ENCODE measurements around the gene SLC1A3.

SLC1A3 gene

DNA sequence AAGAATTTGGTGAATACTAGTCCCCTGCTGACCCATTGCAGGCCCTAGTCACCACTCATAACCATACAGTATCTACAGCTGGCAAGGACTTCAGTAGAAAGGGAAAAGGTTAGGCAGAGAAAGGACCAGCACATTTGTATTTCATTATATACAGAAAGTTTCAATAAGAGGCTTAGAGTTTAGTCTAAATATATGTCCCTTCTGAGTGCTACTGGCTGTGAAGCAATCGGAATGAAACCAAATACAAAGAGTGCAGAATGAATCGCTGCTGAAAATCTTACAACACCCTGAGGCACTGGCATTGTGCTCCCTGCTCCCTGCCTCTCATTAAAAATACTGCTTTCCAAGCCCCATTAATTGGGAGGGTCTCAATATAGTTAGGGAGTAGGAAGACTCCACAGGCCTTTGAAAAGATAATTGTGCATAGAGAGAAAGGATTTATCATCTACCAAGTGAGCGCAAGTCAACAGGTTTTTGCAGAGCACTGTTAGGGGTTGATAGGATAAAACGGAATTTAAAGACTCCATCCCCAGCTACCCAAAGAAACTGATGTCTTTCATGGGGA lies 110.8 kb downstream of the SLC1A3 start:
- no peak for DNase-seq (ENCODE audit: low read depth)

DNA sequence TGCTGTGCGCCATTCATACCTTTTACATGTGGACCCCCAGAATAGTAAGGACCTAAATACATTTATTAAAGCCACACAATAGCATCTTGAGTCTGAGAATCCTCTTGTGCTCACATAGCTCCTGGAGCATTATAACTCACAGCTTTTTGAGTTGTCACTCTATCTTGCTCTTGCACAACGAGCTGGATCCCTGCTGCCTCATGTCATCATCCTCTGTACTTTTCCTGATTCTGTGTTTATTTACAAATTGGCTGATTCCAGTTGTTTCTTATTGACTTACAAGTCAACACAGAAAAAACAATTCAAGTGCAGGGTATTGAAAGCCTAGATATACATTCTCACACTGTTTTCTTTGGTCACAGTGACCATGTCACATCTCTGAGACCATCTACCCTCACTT lies 112.9 kb downstream of the SLC1A3 start:
- no peak for DNase-seq (ENCODE audit: low read depth)

DNA sequence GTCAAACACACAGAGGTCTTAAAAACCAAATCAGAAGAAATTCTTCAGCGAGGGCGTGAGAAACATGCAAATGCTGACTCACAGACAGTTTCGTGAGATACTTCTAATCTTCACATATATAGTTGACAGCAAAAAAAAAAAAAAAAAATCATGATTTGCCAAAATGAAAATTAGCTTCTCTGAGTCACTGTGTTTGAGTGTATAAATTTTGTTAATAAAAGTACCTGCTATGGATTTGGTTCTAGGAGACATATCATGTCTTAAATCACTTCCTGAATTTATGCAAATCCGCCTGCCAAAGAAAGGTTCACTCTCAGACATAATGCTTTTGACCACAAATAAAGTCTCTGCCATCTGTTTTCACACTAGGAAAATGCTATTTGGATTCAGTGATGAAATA lies 114.3 kb downstream of the SLC1A3 start:
- no peak for DNase-seq (ENCODE audit: low read depth)

DNA sequence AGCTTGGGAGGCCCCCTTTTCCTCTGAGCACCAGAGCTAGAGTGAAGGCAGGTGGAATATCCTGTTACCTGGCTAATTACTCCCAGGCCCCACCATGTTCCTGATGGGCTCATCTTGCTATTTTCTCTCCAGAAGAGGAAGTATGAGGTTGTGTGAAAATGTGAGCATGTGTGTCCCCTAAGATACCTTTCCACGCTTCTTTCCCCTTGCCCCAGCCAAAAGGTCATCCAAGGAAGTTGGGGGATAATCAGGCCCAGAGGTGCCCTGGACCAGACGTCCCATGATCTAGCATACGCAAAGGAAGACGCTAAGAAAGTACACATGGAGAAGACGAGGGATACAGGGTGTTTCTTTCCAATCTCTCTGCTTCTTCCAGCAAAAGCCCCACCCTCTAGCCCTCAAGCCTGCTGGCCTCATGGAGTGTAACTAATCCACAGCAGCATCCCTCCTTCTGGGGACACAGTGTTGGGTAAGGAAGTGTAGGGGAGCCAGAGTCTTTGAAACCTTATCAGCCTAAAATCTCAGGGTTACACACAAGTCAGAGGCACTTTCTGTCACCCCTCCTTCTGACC lies 115.3 kb downstream of the SLC1A3 start:
- no peak for DNase-seq (ENCODE audit: low read depth)

DNA sequence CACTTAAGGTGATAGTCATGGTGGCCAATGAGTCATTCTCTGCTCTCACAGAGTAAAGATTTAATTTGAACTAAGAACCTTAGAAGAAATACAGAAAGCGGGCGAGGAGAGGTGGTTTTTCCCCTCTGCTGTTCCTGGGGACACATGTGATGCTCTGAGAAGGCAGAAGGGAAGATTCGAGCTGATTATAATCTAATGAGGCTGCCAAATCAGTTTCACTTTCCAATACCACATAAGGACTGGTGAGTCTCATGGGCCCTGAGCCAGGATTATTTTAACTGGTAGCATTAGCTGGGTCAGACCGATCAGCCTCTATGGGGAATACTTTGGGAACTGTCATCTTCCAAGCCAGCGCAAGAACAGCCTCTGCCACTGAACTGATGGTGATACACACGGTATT lies 116.5 kb downstream of the SLC1A3 start:
- DNase-seq (ENCODE audit: low read depth): no peak

DNA sequence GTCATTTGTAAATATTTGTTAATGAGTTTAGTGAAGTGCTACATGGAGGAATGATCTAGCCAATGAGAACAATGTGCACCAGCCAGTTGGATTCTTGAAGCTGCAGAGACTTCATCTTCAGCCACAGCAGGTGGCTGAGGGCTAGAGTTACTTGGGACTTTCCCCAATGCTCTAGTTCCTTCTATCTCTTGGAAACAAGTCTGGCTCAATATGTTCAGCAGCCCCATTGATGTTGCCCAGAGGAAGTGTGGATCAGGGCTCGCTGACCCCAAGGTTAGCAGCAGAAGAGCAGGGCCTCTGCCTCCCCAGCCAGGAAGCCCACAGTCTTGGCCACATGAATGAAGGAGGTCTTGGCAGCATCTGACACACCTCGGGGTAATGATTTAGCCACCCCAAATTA lies 117.5 kb downstream of the SLC1A3 start:
- DNase-seq (ENCODE audit: low read depth): no peak

DNA sequence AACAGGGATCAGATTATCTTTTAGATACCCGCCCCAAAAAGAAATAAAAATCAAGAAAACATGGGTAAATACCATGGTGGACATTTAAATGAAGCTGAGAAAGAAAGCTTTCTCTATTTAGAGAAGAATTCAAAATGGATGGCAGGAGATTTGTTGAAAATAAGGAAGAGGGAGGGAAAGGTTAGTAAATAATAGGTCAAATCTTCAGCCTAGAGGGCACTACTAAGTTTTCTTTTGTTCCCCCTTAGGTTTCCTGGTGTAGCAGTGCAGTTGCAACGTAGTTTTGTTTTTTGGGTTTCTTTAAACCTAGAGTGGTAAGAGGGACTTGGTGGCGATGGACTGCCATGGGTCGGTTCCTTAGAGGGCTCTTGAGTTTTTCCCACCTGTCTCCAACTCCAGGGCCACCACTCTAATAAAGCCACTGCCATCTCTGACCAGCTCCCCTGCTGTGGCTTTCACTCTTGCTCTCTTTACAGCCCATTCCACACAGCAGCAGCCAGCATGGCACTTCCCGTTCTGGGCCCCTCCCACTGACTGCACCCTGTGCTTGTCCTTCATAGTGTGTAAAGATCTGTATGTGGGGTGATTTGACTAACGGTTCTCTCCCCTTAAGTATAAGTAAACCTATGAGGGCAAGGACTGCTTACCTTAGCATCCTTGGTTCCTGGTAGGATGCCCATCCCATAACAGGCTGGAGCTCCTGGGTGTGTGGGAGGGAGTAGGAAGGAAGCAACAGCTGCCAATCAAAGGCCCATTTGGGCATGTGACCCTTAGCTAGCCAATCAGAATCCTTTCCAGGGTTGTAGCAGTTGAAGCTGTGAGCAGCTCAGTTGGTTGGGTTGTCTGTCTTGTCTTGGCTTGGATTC lies 118.3 kb downstream of the SLC1A3 start:
- peak; percentile 18 for DNase-seq (ENCODE audit: low read depth)

DNA sequence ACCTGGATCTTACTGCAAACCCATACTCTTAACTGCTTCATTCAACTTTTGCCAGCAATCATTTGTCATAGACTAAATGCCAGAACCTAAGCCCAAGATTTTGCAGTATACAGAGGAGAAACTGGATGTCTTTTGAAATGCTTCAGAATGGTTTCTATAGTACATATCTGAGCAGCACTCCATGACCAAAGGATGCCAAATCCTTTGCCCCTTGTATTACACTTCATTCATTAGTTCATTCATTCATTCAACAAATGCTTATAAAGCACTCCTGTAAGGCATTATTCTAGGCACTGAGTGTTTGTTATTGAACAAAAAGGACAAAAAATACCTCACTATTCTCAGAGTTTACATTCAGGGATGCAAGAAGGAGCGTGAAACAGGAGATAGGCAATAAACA lies 119.9 kb downstream of the SLC1A3 start:
- DNase-seq (ENCODE audit: low read depth): no peak

DNA sequence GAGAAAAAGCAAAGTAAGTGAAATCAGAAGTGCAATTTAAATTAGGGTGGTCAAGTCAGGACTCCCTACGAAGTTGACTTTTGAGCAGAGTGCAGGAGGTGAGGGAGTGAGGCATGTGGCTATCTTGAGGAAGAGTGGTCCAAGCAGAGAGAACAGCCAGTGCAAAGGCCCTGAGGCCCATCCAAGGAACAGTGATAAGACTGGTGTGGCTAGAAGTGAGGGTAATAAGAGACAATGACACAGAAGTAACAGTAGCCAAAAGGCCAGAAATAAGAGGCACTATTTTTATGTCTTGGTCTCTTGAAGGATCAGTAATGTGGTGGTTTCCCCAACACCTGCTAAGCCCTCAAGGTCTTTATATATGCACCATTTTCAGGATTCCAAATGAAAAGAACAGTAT lies 120.4 kb downstream of the SLC1A3 start:
- DNase-seq (ENCODE audit: low read depth): no peak

DNA sequence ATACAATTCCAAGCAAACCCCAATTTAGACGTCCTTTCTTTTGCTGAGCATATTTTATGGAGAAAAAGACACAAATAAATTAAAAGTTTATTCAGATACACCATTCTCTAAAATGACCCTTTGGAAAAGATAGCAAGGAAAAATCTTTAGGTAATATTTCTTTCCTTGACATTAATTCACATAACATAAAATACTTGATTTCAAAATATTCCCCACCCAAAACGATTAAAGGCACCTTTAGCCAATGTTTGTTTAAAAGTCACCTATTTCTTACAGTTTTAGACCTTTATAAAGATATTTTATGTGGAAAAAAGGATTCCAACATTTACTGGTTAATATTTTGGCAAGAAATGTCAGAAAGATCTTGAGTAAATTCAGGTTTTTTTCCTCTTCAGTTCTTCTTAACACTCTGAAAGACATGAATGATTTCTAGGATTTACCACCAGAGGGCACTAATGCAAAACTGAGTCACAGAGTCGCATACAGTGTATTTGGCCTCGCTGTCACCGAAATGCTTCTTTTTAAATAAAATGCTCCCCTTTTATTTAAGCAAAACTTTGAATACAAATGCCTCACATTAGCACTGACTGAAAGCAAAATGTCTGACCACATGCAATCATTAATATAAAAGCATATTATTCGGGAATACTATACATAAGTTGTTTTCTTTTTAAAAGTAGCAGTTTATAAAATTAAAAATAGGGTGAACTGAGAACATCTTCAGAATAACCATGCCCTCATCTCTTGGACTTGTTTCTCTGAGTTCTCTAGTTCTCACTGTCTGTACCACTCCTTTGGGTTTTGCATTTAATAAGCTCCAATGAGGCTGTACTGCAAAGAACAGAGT lies 122.5 kb downstream of the SLC1A3 start:
- DNase-seq (ENCODE audit: low read depth): no peak

DNA sequence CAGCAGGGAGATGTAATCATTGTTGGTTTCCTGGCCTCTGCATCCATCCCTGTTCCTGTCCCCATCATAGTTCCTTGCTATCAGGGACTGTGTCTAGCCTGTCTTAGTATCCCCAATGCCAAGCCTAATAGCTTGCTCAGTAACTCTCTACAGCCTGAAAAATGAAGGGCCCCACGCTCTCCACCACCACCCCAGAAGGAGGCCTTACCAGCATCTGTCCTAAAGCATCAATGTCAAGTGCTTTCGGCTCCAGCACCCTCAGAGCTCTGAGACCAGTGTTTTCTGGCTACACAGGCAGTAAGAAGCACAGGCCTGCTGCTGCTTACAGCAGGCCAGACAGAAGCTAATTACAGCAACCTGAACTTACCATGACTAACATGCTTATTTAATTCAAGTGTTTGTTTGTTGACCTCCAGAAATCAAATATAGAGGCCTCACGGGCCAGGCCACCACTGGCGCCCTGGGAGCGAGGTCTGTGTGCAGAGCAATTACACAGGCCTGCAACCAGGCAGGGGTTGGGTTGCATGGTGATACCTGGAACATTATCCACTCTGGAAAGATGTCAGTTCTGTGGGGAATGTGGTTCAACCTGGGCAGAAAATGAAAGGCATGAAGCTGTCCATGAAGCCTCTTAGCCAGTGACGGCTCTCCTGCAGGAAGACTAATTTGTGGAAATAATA lies 124.3 kb downstream of the SLC1A3 start:
- no peak for DNase-seq (ENCODE audit: low read depth)

DNA sequence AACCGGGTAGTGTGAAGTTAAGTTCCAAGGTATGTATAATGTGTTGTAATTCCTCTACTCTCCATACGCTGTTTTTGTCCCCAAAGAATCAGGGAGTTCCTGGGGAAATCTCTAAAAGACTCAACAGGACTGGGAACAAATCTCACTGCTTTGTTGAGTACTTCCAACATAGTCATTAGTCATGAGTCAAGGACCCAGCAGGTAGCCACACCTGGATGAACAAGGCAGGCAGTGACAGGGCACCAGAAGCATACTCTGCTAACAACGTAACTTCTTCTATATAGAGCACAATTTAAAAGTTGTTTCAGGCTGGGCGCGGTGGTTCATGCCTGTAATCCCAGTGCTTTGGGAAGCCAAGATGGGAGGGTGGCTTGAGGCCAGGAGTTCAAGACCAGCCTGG lies 126.8 kb downstream of the SLC1A3 start:
- no peak for DNase-seq (ENCODE audit: low read depth)

DNA sequence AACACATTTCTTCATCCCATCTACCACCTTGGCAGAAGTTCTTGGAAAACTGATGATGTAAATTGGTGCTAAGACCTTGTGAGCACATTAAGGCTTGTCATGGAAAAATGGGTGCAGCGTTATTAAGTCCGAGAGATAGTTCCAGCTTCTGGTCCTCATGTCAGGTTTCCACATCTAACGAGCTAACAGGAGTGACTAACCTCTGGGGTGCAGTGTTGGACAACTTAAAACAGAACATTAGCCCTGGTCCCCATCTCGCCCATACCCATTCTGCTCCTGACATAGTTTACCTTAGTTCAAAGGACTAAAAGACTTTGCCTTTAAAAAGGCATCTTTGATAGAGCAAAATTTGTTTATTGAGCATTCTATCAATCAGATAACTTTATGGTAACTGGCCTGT lies 128.0 kb downstream of the SLC1A3 start:
- DNase-seq (ENCODE audit: low read depth): no peak

DNA sequence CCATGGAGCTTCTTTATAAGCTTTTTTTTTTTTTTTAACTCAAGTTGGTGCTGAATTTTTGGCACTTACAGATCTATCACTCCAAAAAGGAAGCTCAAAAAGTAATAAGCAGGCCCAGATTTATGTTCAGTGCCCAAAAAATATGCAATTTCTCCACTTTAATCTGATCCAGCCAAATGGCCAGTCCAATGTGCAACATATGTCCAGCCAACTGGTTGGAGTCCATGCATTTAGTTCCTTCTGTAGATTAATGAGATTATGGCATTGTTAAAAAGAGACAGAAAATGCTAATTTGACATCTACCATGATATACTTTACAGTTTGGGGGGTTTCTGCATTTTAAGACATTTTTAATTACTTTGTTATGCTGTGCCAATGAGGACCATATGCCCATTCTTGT lies 129.5 kb downstream of the SLC1A3 start:
- DNase-seq (ENCODE audit: low read depth): no peak
